SW 1271 (cell line): ENCODE results near the gene KASH5.

Experiments
- DNase-seq, 2 experiments: peaks; one replicate each; lab custom pipeline; 2025; lab: John Stamatoyannopoulos, UW

KASH5 gene

GRCh38 chr19:49421039-49421877 is 33.2 kb downstream of the KASH5 start:
- no peak for DNase-seq

GRCh38 chr19:49421878-49422202 is 33.8 kb downstream of the KASH5 start:
- DNase-seq: no peak

- DNase-seq: no peak
Measured at GRCh38 chr19:49422407-49423070, 34.5 kb downstream of the KASH5 start.

- DNase-seq: no peak
Measured at GRCh38 chr19:49423071-49423984, 35.3 kb downstream of the KASH5 start, which contains the start of gene PTH2. TSS of gene PTH2 (minus strand) at chr19:49423441. CDS start at chr19:49423339, 102 bp downstream.

GRCh38 chr19:49423985-49424303 is 35.9 kb downstream of the KASH5 start:
- no peak for DNase-seq

- no peak for DNase-seq
Measured at GRCh38 chr19:49425178-49425577, 37.1 kb downstream of the KASH5 start, which contains the start of gene GFY. TSS of gene GFY (plus strand) at chr19:49425388. CDS start at chr19:49426431, 1,043 bp downstream.

GRCh38 chr19:49425922-49426592 is 38.0 kb downstream of the KASH5 start:
- no peak for DNase-seq

GRCh38 chr19:49427339-49427738 is 39.3 kb downstream of the KASH5 start:
- no peak for DNase-seq

GRCh38 chr19:49427855-49428546 is 40.0 kb downstream of the KASH5 start:
- no peak for DNase-seq

GRCh38 chr19:49428547-49429451 is 40.8 kb downstream of the KASH5 start:
- DNase-seq: no peak

GRCh38 chr19:49430172-49430677 is 42.2 kb downstream of the KASH5 start:
- DNase-seq: no peak

- no peak for DNase-seq
Measured at GRCh38 chr19:49430678-49431329, 42.8 kb downstream of the KASH5 start.

- no peak for DNase-seq
Measured at GRCh38 chr19:49431330-49431749, 43.3 kb downstream of the KASH5 start.

- DNase-seq: no peak
Measured at GRCh38 chr19:49432141-49433073, 44.4 kb downstream of the KASH5 start.

GRCh38 chr19:49433240-49433901 is 45.3 kb downstream of the KASH5 start:
- DNase-seq: no peak

GRCh38 chr19:49434907-49435583 is 47.0 kb downstream of the KASH5 start:
- DNase-seq: no peak

- DNase-seq: no peak
Measured at GRCh38 chr19:49435670-49436069, 47.6 kb downstream of the KASH5 start.
